ENCODE results near the gene FAM117A.

FAM117A gene

DNA sequence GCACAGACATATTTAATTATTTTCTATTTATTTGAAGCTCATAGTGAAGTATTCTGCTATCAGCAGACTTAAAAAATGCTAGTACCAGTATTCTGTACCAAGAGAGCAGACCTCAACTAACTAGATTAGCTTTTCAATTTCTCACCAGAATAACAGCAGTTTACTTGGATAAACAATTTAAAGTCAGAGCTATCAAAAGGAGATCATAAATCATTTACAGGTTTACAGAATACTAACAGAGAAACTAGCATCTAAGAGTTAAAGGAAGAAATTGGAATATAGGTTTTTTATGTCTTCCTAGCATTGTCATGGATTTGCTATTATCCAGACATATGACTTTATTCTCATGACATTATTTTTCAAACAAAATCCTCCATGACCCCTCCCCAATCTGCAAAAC lies 89.4 kb downstream of the FAM117A start:
- TF ChIP-seq, protein P1, sequence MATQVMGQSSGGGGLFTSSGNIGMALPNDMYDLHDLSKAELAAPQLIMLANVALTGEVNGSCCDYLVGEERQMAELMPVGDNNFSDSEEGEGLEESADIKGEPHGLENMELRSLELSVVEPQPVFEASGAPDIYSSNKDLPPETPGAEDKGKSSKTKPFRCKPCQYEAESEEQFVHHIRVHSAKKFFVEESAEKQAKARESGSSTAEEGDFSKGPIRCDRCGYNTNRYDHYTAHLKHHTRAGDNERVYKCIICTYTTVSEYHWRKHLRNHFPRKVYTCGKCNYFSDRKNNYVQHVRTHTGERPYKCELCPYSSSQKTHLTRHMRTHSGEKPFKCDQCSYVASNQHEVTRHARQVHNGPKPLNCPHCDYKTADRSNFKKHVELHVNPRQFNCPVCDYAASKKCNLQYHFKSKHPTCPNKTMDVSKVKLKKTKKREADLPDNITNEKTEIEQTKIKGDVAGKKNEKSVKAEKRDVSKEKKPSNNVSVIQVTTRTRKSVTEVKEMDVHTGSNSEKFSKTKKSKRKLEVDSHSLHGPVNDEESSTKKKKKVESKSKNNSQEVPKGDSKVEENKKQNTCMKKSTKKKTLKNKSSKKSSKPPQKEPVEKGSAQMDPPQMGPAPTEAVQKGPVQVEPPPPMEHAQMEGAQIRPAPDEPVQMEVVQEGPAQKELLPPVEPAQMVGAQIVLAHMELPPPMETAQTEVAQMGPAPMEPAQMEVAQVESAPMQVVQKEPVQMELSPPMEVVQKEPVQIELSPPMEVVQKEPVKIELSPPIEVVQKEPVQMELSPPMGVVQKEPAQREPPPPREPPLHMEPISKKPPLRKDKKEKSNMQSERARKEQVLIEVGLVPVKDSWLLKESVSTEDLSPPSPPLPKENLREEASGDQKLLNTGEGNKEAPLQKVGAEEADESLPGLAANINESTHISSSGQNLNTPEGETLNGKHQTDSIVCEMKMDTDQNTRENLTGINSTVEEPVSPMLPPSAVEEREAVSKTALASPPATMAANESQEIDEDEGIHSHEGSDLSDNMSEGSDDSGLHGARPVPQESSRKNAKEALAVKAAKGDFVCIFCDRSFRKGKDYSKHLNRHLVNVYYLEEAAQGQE (IDR thresholded peaks at IDR 0.05; ENCODE audit: low read depth): no peak
- TF ChIP-seq, protein P2, sequence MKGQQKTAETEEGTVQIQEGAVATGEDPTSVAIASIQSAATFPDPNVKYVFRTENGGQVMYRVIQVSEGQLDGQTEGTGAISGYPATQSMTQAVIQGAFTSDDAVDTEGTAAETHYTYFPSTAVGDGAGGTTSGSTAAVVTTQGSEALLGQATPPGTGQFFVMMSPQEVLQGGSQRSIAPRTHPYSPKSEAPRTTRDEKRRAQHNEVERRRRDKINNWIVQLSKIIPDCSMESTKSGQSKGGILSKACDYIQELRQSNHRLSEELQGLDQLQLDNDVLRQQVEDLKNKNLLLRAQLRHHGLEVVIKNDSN (IDR thresholded peaks at IDR 0.05): no peak
- TF ChIP-seq TAF1 (IDR thresholded peaks at IDR 0.05; ENCODE audit: low read depth) (no peak), TEAD4 (IDR thresholded peaks at IDR 0.05) (no peak), CREB1 (IDR thresholded peaks at IDR 0.05; ENCODE audit: low read depth) (no peak), TCF12 (IDR thresholded peaks at IDR 0.05; ENCODE audit: low read depth) (no peak), ZBTB7A (IDR thresholded peaks at IDR 0.05; ENCODE audit: low read depth) (no peak), RAD21 (IDR thresholded peaks at IDR 0.05; ENCODE audit: low read depth) (no peak), EGR1 (IDR thresholded peaks at IDR 0.05) (no peak)

DNA sequence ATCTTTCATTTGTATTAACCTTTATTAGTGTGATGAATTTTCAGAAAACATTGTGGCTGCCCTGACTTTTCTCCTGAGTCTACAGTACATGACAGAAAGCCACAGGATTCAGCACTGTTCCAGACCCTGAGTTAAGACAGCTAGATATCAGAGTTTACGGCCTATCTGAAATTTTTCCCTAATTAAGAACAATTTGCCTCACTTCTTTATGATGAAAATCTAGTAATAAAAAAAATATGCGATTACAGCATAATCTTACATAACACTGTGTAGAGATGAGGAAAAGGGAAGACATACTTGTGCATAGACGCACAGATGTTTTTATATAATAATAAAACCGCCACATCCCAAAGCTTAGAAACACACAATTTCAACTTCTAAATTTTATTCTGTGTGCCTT lies 93.3 kb downstream of the FAM117A start:
- no peak for TF ChIP-seq TCF12 (IDR thresholded peaks at IDR 0.05; ENCODE audit: low read depth)

DNA sequence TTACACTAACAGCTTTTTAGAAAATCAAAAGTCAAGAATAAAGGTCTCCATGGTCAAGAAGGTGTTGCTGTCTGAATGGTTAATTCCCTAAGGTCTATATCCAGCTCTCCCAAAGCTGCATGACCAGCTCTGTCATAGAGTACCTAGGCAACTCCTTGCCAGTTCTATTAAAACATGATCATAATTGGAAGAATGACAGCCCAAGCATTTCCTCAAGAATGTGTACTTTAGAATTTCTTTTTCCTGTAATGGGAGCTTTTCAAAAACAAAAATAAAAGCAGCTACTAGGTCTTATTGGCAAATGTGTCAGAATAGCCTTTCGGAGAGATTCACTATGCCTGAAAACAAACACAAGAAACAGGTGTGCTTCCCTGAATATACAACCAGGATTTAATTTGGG lies 93.9 kb downstream of the FAM117A start:
- TF ChIP-seq RAD21 (IDR thresholded peaks at IDR 0.05; ENCODE audit: low read depth) (no peak), EGR1 (IDR thresholded peaks at IDR 0.05) (no peak), TCF12 (IDR thresholded peaks at IDR 0.05; ENCODE audit: low read depth) (no peak), CEBPB (IDR thresholded peaks at IDR 0.05) (no peak), ZBTB7A (IDR thresholded peaks at IDR 0.05; ENCODE audit: low read depth) (no peak), TEAD4 (IDR thresholded peaks at IDR 0.05) (no peak), FOXM1 (IDR thresholded peaks at IDR 0.05; ENCODE audit: borderline replicate concordance, low read depth) (no peak)
- TF ChIP-seq, protein P3, sequence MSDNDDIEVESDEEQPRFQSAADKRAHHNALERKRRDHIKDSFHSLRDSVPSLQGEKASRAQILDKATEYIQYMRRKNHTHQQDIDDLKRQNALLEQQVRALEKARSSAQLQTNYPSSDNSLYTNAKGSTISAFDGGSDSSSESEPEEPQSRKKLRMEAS (IDR thresholded peaks at IDR 0.05): no peak
- TF ChIP-seq, protein P2 (IDR thresholded peaks at IDR 0.05): no peak
- TF ChIP-seq, protein P1 (IDR thresholded peaks at IDR 0.05; ENCODE audit: low read depth): no peak

DNA sequence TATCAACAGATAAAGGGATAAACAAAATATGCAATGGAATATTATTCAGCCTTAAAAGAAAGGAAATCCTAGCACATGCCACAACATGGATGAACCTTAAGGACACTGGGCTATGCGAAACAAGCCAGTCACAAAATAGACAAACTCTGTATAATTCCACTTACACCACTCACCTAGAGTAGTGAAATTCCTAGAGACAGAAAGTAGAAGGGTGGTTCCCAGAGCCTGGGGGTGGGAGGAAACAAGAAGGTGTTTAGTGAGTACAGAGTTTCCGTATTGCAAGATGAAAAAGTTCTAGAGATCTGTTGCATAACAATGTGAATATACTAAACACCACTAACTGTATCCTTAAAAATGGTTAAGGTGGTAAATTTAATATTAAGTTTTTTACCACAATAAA lies 96.1 kb downstream of the FAM117A start:
- TF ChIP-seq, protein P1 (IDR thresholded peaks at IDR 0.05; ENCODE audit: low read depth): no peak
- TF ChIP-seq EP300 (IDR thresholded peaks at IDR 0.05; ENCODE audit: borderline replicate concordance) (no peak), YY1 (IDR thresholded peaks at IDR 0.05; ENCODE audit: low read depth) (no peak), TCF12 (IDR thresholded peaks at IDR 0.05; ENCODE audit: low read depth) (no peak), RAD21 (IDR thresholded peaks at IDR 0.05; ENCODE audit: low read depth) (no peak), ZBTB7A (IDR thresholded peaks at IDR 0.05; ENCODE audit: low read depth) (no peak), FOXM1 (IDR thresholded peaks at IDR 0.05; ENCODE audit: borderline replicate concordance, low read depth) (no peak), EGR1 (IDR thresholded peaks at IDR 0.05) (no peak)
- TF ChIP-seq, protein P3 (IDR thresholded peaks at IDR 0.05): no peak

DNA sequence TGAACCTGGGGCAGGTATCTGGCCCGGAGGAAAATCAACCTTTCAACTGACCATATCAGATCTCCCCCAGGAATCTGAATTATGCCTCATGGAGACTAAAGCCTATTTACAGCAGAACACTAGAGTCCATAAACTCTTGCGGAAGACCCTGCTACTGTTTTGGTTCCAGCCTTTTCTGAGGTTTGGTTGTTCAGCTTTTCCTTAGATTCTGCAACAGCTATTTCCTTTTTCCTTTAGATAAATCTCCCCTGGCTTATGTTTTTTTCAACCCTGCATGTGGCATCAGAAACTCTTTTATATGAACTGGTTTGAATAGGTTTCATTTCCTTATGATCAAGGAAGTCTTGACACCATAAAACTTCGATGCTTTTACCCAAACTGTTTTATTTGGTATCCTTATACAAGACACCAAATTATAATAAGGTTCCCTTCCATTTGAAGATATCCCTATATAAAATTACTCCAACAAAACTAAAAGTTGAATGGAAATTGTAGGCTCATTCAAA lies 99.2 kb downstream of the FAM117A start:
- TF ChIP-seq, protein P1 (IDR thresholded peaks at IDR 0.05; ENCODE audit: low read depth): no peak
- TF ChIP-seq TEAD4 (IDR thresholded peaks at IDR 0.05) (no peak), TCF12 (IDR thresholded peaks at IDR 0.05; ENCODE audit: low read depth) (no peak), NFIC (IDR thresholded peaks at IDR 0.05) (no peak), ZBTB7A (IDR thresholded peaks at IDR 0.05; ENCODE audit: low read depth) (no peak), CEBPB (IDR thresholded peaks at IDR 0.05) (no peak), EP300 (IDR thresholded peaks at IDR 0.05; ENCODE audit: borderline replicate concordance) (no peak), RAD21 (IDR thresholded peaks at IDR 0.05; ENCODE audit: low read depth) (no peak), FOXM1 (IDR thresholded peaks at IDR 0.05; ENCODE audit: borderline replicate concordance, low read depth) (no peak), TAF1 (IDR thresholded peaks at IDR 0.05; ENCODE audit: low read depth) (no peak), CREB1 (IDR thresholded peaks at IDR 0.05; ENCODE audit: low read depth) (no peak), YY1 (IDR thresholded peaks at IDR 0.05; ENCODE audit: low read depth) (no peak), EGR1 (IDR thresholded peaks at IDR 0.05) (no peak)
- TF ChIP-seq, protein P2 (IDR thresholded peaks at IDR 0.05): no peak
- TF ChIP-seq, protein P3 (IDR thresholded peaks at IDR 0.05): no peak
